Osteoblast (primary cell): ENCODE data around the gene BANP. TPM values are rescaled to one million over a fixed set of nuclear protein-coding genes. Genes with fewer than 3 reads are reported as not detected.

Source experiments
- DNase-seq: peaks from one replicate; pipeline ENCODE4 v3.0.0; 2011; ENCODE audit warnings: low spot score, mixed read lengths; ENCODE audit not compliant: insufficient read length; ENCODE audit errors: missing footprints
- H2AFZ ChIP-seq: 2 replicates; pipeline ENCODE4 v1.6.0; 2011; ENCODE audit warnings: mild to moderate bottlenecking, low read length
- H3K27ac ChIP-seq: 2 replicates; pipeline ENCODE4 v1.5.1; 2011; ENCODE audit warnings: mild to moderate bottlenecking, low read depth, low read length, moderate library complexity
- H3K27me3 ChIP-seq: 2 replicates; pipeline ENCODE4 v1.6.0; 2012; ENCODE audit warnings: mild to moderate bottlenecking, control low read depth, inconsistent platforms, low read length, moderate library complexity; ENCODE audit not compliant: insufficient read depth
- H3K36me3 ChIP-seq: 2 replicates; pipeline ENCODE4 v1.5.1; 2011; ENCODE audit warnings: mild to moderate bottlenecking, low read length, control low read depth, moderate library complexity; ENCODE audit not compliant: insufficient read depth
- H3K4me1 ChIP-seq: 2 replicates; pipeline ENCODE4 v1.5.1; 2011; ENCODE audit warnings: mild to moderate bottlenecking, low read length, control low read depth, moderate library complexity; ENCODE audit not compliant: insufficient read depth
- H3K4me2 ChIP-seq: 2 replicates; pipeline ENCODE4 v1.6.0; 2011; ENCODE audit warnings: mild to moderate bottlenecking, low read length; ENCODE audit not compliant: insufficient read depth
- H3K4me3 ChIP-seq: fragments of 200-600 bp; sonication (generic); 3 replicates; pipeline ENCODE4 v1.5.1; 2012; ENCODE audit warnings: mild to moderate bottlenecking, low read length, inconsistent platforms; ENCODE audit not compliant: insufficient read depth
- H3K79me2 ChIP-seq: 2 replicates; pipeline ENCODE4 v1.6.0; 2012; ENCODE audit warnings: mild to moderate bottlenecking, low read length, control low read depth, inconsistent platforms; ENCODE audit not compliant: insufficient read depth
- H3K9me3 ChIP-seq: 2 replicates; pipeline ENCODE4 v1.5.1; 2011; ENCODE audit warnings: low read depth, low read length, control low read depth
- H4K20me1 ChIP-seq: 2 replicates; pipeline ENCODE4 v1.6.0; 2012; ENCODE audit warnings: mild to moderate bottlenecking, low read length, control low read depth; ENCODE audit not compliant: insufficient read depth
- CTCF ChIP-seq: IDR thresholded peaks from 2 replicates; pipeline ENCODE4 v1.5.1; 2011; ENCODE audit warnings: mild to moderate bottlenecking, low read depth, low read length, moderate library complexity; ENCODE audit errors: extremely low read depth
- total RNA-seq: library from RNA; depleted of rRNA; stranded (reverse); fragments of >200 nt; gene quantifications from 2 replicates; pipeline ENCODE4 v1.2.3, GENCODE V29; 2012

Gene BANP
- total RNA-seq, 1 donor: 23.5 TPM

GRCh38 chr16:87938412-87938949 is 12.8 kb upstream of the BANP start:
- Histone ChIP-seq H3K9me3 (no peaks in the 10 kb centered on the region), H3K4me2 (no peak overlapping the region), H3K4me1 (no peaks in the 10 kb centered on the region), H3K79me2 (no peaks in the 10 kb centered on the region), H4K20me1 (no peaks in the 10 kb centered on the region), H3K27ac (no peak overlapping the region), H2AFZ (no peak overlapping the region), H3K36me3 (no peaks in the 10 kb centered on the region), H3K27me3 (peaks cover 6% of the 10 kb centered on the region), H3K4me3 (no peak overlapping the region)
- no peak for DNase-seq
- TF ChIP-seq CTCF: no peak

- Histone ChIP-seq H3K4me3 (no peak overlapping the region), H3K36me3 (no peaks in the 10 kb centered on the region), H3K79me2 (no peaks in the 10 kb centered on the region), H3K9me3 (no peaks in the 10 kb centered on the region), H2AFZ (no peak overlapping the region), H4K20me1 (no peaks in the 10 kb centered on the region), H3K4me2 (no peak overlapping the region), H3K4me1 (no peaks in the 10 kb centered on the region), H3K27me3 (peaks cover 6% of the 10 kb centered on the region), H3K27ac (no peak overlapping the region)
- DNase-seq: no peak
- no peak for TF ChIP-seq CTCF
Measured at GRCh38 chr16:87939562-87940423, 11.4 kb upstream of the BANP start.

GRCh38 chr16:87942680-87943079 is 8.6 kb upstream of the BANP start:
- Histone ChIP-seq H3K79me2 (no peaks in the 10 kb centered on the region), H3K4me1 (peaks cover 6% of the 10 kb centered on the region), H3K27me3 (peaks cover 4% of the 10 kb centered on the region), H2AFZ (no peak overlapping the region), H4K20me1 (no peaks in the 10 kb centered on the region), H3K36me3 (no peaks in the 10 kb centered on the region), H3K9me3 (no peaks in the 10 kb centered on the region), H3K27ac (no peak overlapping the region), H3K4me2 (no peak overlapping the region), H3K4me3 (no peak overlapping the region)
- DNase-seq: no peak
- TF ChIP-seq CTCF: no peak

GRCh38 chr16:87945351-87946042 is 5.7 kb upstream of the BANP start:
- Histone ChIP-seq H3K79me2 (no peaks in the 10 kb centered on the region), H3K27ac (peak overlapping the region; percentile 24), H3K4me2 (peak overlapping the region; percentile 79), H3K4me1 (peaks cover 6% of the 10 kb centered on the region), H4K20me1 (no peaks in the 10 kb centered on the region), H3K36me3 (no peaks in the 10 kb centered on the region), H2AFZ (peak overlapping the region; percentile 83), H3K27me3 (no peaks in the 10 kb centered on the region), H3K9me3 (no peaks in the 10 kb centered on the region), H3K4me3 (peak overlapping the region; percentile 60)
- no peak for TF ChIP-seq CTCF
- peak; percentile 88 for DNase-seq
